IPS DF 4.7 (cell line): ENCODE results near the gene AFG3L2.

Experiments used
- DNase-seq: peaks from one replicate; pipeline ENCODE4 v3.0.0-alpha.2; 2013; ENCODE audit warnings: low spot score; ENCODE audit errors: extremely low read depth

Gene AFG3L2

GRCh38 chr18:12279781-12280531 lies 97.1 kb downstream of the AFG3L2 start:
- DNase-seq, result no peak
